D721Med (cell line): ENCODE results near the gene PTPRB.

Experiments used
- DNase-seq: peaks from one replicate; pipeline ENCODE4 v3.0.0; 2011; ENCODE audit warnings: low spot score; ENCODE audit not compliant: insufficient read length
- FAIRE-seq: peaks from 2 replicates; lab custom pipeline; 2011; peaks lifted over from hg19 to GRCh38; lab: Jason Lieb, UNC
- CTCF ChIP-seq: IDR thresholded peaks from 2 replicates; pipeline ENCODE4 v1.5.1; 2012; ENCODE audit warnings: mild to moderate bottlenecking, control low read depth; ENCODE audit not compliant: insufficient read depth; ENCODE audit errors: missing control alignments

The PTPRB gene

GRCh38 chr12:70666364-70666763, 29.1 kb upstream of the PTPRB start:
- no peak for TF ChIP-seq CTCF
- no peak for DNase-seq
- no peak for FAIRE-seq

- no peak for FAIRE-seq
- TF ChIP-seq CTCF, result no peak
Observed at GRCh38 chr12:70664465-70664881, 27.2 kb upstream of the PTPRB start.

GRCh38 chr12:70663838-70664237, 26.6 kb upstream of the PTPRB start:
- no peak for FAIRE-seq
- no peak for TF ChIP-seq CTCF
- no peak for DNase-seq

More at GRCh38 chr12:70664465-70664881, 27.2 kb upstream of the PTPRB start:
- DNase-seq, result no peak

- FAIRE-seq (no peak), DNase-seq (no peak)
- TF ChIP-seq CTCF, result no peak
Observed at GRCh38 chr12:70661466-70662161, 24.4 kb upstream of the PTPRB start.

- no peak for DNase-seq
- no peak for TF ChIP-seq CTCF
- no peak for FAIRE-seq
Observed at GRCh38 chr12:70660620-70661219, 23.5 kb upstream of the PTPRB start.

GRCh38 chr12:70660002-70660604, 22.9 kb upstream of the PTPRB start:
- TF ChIP-seq CTCF, result no peak
- DNase-seq, result no peak
- FAIRE-seq, result no peak

GRCh38 chr12:70659077-70659606, 21.9 kb upstream of the PTPRB start:
- FAIRE-seq (no peak), DNase-seq (no peak)
- no peak for TF ChIP-seq CTCF
